ENCODE measurements around the gene HOXB5.
A peak's percentile ranks its signal among the peaks of the same experiment; 100 is the strongest.

The HOXB5 gene

DNA sequence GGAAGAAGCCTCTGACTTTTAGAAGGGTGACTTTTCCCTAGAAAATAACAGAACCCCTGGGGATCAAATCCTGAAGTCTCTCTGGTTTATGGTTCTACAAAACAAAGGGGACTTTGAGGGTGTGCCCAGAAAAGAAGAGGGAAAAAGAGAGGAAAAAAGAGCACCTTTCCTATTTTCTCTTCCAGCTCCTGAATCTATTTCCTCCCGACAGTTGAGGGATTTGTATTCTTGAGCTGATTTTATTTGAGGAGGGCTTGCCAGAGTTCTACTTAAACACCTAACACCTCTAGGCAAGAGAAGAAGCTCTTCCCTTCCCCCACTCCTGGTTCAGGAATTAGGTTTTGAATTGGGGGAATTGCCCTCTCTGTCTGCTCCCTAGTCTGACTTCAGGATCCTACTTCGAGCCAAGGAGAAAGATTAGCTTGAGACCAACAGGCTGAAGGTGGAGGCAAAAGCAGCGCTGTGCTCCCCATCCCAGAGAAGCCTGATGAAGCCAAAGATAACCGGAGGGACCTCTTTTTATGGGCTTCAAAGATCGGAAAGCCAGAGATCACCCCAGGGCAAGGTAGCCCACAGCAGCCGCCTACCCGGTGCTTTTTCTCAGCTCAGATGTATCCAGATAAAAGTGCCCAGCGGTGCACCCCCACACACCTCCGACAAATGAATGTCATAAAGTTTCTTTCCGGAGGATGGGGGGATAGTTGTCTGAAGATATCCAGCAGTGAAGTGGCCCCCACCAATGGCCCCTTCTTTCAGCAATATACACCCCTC, 4.3 kb downstream of the HOXB5 start:
- Mint-ChIP-seq H3K36me3 (ENCODE audit: low read depth) (peaks cover 100% of the 10 kb centered on the region), H3K27ac (peak overlapping the region; percentile 100), H3K27me3 (ENCODE audit: low read depth, poor library complexity) (peaks cover 19% of the 10 kb centered on the region), H3K4me3 (peak overlapping the region; percentile 99), H3K9me3 (peaks cover 4% of the 10 kb centered on the region), H3K4me1 (peaks cover 10% of the 10 kb centered on the region)
- DNase-seq = no peak
- TF ChIP-seq, protein P1, sequence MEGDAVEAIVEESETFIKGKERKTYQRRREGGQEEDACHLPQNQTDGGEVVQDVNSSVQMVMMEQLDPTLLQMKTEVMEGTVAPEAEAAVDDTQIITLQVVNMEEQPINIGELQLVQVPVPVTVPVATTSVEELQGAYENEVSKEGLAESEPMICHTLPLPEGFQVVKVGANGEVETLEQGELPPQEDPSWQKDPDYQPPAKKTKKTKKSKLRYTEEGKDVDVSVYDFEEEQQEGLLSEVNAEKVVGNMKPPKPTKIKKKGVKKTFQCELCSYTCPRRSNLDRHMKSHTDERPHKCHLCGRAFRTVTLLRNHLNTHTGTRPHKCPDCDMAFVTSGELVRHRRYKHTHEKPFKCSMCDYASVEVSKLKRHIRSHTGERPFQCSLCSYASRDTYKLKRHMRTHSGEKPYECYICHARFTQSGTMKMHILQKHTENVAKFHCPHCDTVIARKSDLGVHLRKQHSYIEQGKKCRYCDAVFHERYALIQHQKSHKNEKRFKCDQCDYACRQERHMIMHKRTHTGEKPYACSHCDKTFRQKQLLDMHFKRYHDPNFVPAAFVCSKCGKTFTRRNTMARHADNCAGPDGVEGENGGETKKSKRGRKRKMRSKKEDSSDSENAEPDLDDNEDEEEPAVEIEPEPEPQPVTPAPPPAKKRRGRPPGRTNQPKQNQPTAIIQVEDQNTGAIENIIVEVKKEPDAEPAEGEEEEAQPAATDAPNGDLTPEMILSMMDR (IDR thresholded peaks at IDR 0.05) = no peak

DNA sequence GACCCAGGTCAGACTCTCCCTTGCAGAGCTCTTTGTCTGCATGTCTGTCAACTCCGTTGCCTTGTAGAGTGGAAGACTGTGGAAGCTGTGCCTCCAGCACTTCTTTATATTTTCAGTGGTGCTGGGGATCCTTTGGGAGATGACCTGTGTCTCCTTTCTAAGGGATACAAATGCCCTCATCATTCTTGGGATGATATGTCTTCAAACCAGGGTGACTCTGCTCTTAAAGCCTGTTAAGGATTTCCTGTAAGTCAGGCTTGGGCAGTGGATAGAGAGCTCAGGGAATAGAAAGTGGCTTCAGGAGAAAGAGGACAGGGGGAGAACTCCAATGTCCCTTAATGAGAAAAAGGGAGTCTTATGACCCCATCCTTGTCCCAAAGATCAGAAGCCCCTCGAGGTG, 5.1 kb downstream of the HOXB5 start:
- TF ChIP-seq, protein P1 (IDR thresholded peaks at IDR 0.05) = no peak
- Mint-ChIP-seq H3K27ac (peak overlapping the region; percentile 100), H3K4me1 (peaks cover 17% of the 10 kb centered on the region), H3K4me3 (peak overlapping the region; percentile 99), H3K36me3 (ENCODE audit: low read depth) (peaks cover 100% of the 10 kb centered on the region), H3K9me3 (peaks cover 4% of the 10 kb centered on the region), H3K27me3 (ENCODE audit: low read depth, poor library complexity) (peaks cover 15% of the 10 kb centered on the region)
- no peak for DNase-seq

DNA sequence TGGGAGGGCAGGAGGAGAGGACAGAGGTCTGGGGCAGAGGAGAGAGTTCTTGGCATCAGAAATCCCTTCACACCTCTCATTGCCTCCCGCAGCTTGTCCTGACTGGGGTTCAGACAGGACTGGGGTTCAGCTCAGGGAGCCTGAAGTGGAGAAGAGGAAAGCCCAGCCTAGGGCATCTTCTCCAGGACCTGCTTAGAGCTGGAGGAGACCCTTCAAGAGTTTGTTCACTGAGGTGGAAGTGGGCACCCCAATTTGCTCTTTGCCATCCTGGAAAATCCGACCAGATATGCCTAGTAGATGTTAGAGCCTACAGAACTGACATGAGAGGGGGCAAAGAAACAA, 5.5 kb downstream of the HOXB5 start:
- Mint-ChIP-seq H3K27ac (peak overlapping the region; percentile 100), H3K4me3 (peak overlapping the region; percentile 99), H3K27me3 (ENCODE audit: low read depth, poor library complexity) (peaks cover 15% of the 10 kb centered on the region), H3K9me3 (peaks cover 4% of the 10 kb centered on the region), H3K4me1 (peaks cover 22% of the 10 kb centered on the region), H3K36me3 (ENCODE audit: low read depth) (peaks cover 100% of the 10 kb centered on the region)
- no peak for DNase-seq
- TF ChIP-seq, protein P1 (IDR thresholded peaks at IDR 0.05) = no peak

DNA sequence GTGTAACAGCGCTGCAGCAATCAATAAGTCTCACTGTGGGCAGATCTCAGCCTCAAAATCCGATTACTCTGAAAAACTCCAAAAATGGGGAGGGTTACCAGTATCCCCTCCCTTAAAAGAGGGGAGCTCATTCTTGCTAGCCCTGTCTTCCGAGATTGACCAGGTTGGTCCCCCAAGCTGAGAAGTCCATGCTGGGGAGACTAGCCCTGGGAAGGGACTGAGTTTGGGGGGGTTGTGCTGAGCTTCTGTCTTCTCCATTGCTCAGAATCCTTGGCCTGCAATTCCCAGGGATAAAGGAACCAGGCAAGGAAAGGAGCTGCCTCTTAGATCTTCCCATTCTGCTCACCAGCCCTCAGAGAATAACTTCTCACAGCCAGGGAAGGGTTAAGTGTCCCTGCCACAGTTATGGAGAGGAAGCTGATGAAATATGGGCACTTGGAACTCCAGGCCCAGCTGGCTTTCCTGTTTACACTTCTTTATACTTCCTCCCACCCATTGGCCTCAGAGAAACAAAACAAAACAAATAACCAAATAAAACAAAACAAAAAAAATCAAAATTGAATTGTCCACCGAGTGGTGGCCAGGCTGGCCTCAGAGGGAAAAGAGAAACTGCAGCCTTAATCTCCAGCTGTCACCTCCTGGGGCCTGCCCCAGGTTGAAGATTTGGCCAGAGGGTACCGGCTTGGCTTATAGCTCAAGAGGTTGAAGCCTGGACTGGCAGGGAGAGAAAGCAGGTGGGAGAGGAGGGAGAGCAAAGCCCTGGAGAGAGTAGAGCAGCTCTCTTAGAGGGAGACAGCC, 6.1 kb downstream of the HOXB5 start:
- Mint-ChIP-seq H3K4me3 (peak overlapping the region; percentile 99), H3K27ac (peak overlapping the region; percentile 100), H3K27me3 (ENCODE audit: low read depth, poor library complexity) (peaks cover 15% of the 10 kb centered on the region), H3K4me1 (peaks cover 28% of the 10 kb centered on the region), H3K9me3 (peaks cover 4% of the 10 kb centered on the region), H3K36me3 (ENCODE audit: low read depth) (peaks cover 100% of the 10 kb centered on the region)
- no peak for DNase-seq
- TF ChIP-seq, protein P1 (IDR thresholded peaks at IDR 0.05) = no peak

DNA sequence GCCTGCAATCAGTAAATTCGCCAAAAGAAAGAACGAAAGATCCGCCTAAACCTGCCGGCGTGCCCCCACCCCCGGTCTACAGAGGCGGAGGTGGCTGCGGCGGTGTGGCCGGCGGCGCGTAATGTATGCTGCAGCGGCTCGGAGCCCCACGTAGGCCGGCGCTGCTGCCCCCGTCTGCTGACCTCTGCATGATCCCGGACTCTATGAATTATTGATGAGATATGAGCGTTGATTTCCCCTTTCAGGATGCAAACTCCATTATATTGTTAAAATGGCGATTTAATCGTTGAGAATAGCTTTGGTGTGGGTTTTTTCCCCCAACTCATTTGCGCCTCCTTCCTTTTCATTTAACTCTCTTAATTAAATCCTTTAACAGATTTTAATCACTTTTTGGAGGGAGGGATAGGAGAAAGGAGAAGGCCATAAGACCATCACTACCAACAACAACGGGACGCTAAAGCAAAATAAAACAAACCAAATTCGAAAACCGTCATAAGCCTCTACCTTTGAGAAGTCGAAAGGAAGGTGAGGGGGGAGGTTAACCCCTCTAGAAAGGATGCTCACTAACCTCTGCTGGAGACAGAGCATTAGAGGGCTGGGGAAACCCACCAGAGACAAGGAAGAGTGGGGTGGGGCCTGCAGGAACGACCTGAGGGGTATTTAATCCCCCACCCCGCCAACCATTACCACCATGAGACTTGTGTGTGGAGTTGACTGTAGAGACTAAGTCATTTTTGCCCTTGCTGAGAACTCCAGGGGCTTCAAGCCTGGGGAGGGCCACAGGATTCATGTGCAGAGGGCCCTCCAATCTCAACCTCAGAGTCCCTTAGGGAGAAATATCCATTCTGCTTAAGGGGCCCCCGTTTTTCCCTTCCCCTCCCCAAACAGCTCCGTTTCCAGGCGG, 7.0 kb downstream of the HOXB5 start:
- H3K27me3 Mint-ChIP-seq (ENCODE audit: low read depth, poor library complexity) = peaks cover 15% of the 10 kb centered on the region
- peaks cover 4% of the 10 kb centered on the region for H3K9me3 Mint-ChIP-seq
- peak overlapping the region; percentile 100 for H3K27ac Mint-ChIP-seq
- no peak for DNase-seq
- peaks cover 29% of the 10 kb centered on the region for H3K4me1 Mint-ChIP-seq
- TF ChIP-seq, protein P1 (IDR thresholded peaks at IDR 0.05) = no peak
- H3K4me3 Mint-ChIP-seq = peak overlapping the region; percentile 99
- H3K36me3 Mint-ChIP-seq (ENCODE audit: low read depth) = peaks cover 98% of the 10 kb centered on the region
